ENCODE measurements around the gene ATP2A1. TPM values are rescaled to one million over a fixed set of nuclear protein-coding genes. Genes with fewer than 3 reads are reported as not detected.

The ATP2A1 gene
- not detected for polyA plus RNA-seq (ENCODE audit: low read depth in 6 of 6)

- ATAC-seq (ENCODE audit: low read depth in 2 of 2), result no peak
- H3K4me3 Mint-ChIP-seq, result peak within 1 kb of the TSS; percentile 75 to 94 (median 90)
- peaks cover 5 to 10% (median 9%) of the 10 kb centered on the region in 3 donors for H3K27me3 Mint-ChIP-seq
Observed at GRCh38 chr16:28878083-28878926, at the start of gene ATP2A1. Gene ATP2A1, plus strand, starts transcription at chr16:28878488. Its CDS starts 184 bp downstream, at chr16:28878672.

GRCh38 chr16:28829747-28830146 lies 48.5 kb upstream of the ATP2A1 start:
- Mint-ChIP-seq H3K27me3 (no peaks in the 10 kb centered on the region), H3K9me3 (no peaks in the 10 kb centered on the region), H3K36me3 (peaks cover 28 to 33% of the 10 kb centered on the region in 2 donors), H3K4me1 (peaks cover 20 to 37% (median 25%) of the 10 kb centered on the region in 3 donors), H3K4me3 (peak overlapping the region in 1 of 8 donors; percentile 18), H3K27ac (no peak overlapping the region)
- no peak for DNase-seq
- ATAC-seq (ENCODE audit: low read depth in 2 of 2), result no peak

More at GRCh38 chr16:28878083-28878926, at the start of gene ATP2A1:
- Mint-ChIP-seq H3K27ac (peak within 1 kb of the TSS in 3 of 6 donors; percentile 26 to 62 (median 53)), H3K4me1 (peaks cover 14 to 29% (median 25%) of the 10 kb centered on the region in 3 donors), H3K9me3 (no peaks in the 10 kb centered on the region), H3K36me3 (no peaks in the 10 kb centered on the region)
- DNase-seq, result no peak

- Mint-ChIP-seq H3K4me3 (no peak overlapping the region), H3K4me1 (peaks cover 12 to 29% (median 21%) of the 10 kb centered on the region in 3 donors), H3K9me3 (no peaks in the 10 kb centered on the region), H3K27ac (peak overlapping the region in 1 of 6 donors; percentile 55), H3K36me3 (peaks cover 28 to 40% of the 10 kb centered on the region in 2 donors), H3K27me3 (no peaks in the 10 kb centered on the region)
- no peak for DNase-seq
- no peak for ATAC-seq (ENCODE audit: low read depth in 2 of 2)
Observed at GRCh38 chr16:28830531-28830930, 47.8 kb upstream of the ATP2A1 start.

DNA sequence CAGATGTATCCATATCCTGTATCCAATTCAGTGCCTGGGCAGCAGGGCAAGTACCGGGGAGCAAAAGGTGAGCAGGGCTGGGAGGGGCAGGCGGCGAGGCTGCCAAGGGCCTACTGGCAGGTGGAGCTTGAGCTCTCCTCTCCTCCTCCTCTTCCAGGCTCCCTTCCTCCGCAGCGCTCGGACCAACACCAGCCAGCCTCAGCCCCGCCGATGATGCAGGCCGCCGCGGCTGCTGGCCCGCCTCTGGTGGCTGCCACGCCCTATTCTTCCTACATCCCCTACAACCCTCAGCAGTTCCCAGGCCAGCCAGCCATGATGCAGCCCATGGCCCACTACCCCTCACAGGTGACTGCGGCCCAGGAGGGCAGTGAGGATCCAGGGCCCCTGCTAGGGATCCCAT lies 43.9 kb upstream of the ATP2A1 start:
- ATAC-seq (ENCODE audit: low read depth in 2 of 2), result no peak
- H3K4me3 Mint-ChIP-seq, result no peak overlapping the region
- no peaks in the 10 kb centered on the region for H3K27me3 Mint-ChIP-seq
- H3K4me1 Mint-ChIP-seq, result peaks cover 0 to 18% (median 11%) of the 10 kb centered on the region in 3 donors
- H3K9me3 Mint-ChIP-seq, result no peaks in the 10 kb centered on the region
- no peak for DNase-seq
- peaks cover 22 to 42% of the 10 kb centered on the region in 2 donors for H3K36me3 Mint-ChIP-seq
- H3K27ac Mint-ChIP-seq, result no peak overlapping the region

- Mint-ChIP-seq H3K36me3 (peaks cover 22 to 42% of the 10 kb centered on the region in 2 donors), H3K4me1 (peaks cover 0 to 18% (median 8%) of the 10 kb centered on the region in 3 donors), H3K27me3 (no peaks in the 10 kb centered on the region), H3K27ac (peak overlapping the region in 3 of 6 donors; percentile 19 to 61 (median 41)), H3K4me3 (peak overlapping the region in 1 of 8 donors; percentile 29), H3K9me3 (no peaks in the 10 kb centered on the region)
- DNase-seq (no peak), ATAC-seq (ENCODE audit: low read depth in 2 of 2) (no peak)
Observed at GRCh38 chr16:28834873-28835863, 43.1 kb upstream of the ATP2A1 start.

DNA sequence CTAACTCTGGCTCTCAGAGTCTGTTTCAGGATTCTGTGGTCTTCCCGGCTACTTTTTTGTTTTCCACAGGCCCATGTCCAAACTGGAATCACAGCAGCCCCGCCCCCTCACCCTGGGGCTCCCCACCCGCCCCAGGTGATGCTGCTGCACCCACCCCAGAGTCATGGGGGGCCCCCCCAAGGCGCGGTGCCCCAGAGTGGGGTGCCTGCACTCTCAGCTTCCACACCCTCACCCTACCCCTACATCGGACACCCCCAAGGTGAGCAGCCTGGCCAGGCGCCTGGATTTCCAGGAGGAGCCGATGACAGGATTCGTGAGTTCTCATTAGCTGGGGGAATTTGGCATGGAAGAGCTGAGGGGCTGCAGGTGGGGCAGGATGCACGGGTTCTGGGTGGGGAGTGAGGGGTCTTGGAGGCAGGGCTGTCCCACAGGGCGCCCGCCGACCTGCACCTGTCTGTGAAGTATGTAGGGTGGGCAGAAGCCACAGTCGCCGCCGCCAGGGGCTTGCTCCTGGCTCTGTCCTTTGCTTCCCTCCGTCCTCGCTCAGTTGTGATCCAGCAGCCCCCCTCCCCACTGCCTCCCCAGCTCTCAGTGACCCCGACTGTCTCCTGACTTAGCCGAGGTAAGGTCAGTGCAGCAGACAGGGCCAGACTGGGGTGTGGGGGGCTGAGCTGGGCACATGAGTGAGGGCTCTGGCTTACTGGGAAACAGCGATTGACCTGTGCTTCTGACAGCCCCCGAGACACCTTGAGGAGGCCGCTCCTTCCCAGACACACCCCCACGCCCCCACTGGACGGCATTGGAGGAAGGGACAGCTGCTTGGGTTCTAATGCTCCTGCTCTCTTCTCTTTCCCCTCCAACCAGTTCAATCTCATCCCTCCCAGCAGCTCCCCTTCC lies 42.2 kb upstream of the ATP2A1 start:
- Mint-ChIP-seq H3K27me3 (no peaks in the 10 kb centered on the region), H3K9me3 (no peaks in the 10 kb centered on the region), H3K4me3 (no peak overlapping the region), H3K4me1 (peaks cover 0 to 18% (median 8%) of the 10 kb centered on the region in 3 donors), H3K36me3 (peaks cover 22 to 42% of the 10 kb centered on the region in 2 donors), H3K27ac (peak overlapping the region in 1 of 6 donors; percentile 47)
- DNase-seq (no peak), ATAC-seq (ENCODE audit: low read depth in 2 of 2) (no peak)

DNA sequence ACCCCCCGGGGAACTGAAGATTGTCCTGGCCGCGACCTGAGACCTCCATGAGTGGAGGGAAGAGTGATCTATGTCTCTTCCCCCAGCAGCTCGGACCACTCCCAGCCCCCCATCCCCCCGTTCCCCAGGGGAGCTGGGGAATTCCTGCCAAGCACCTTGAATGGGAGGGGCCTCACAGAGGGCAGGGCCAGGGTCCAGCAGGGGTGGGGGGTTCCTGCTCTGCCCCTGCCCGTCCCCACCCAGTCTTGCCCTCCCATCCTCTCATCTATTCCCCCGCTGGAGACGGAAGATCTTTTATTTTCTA lies 41.6 kb upstream of the ATP2A1 start:
- Mint-ChIP-seq H3K27ac (peak overlapping the region in 1 of 6 donors; percentile 47), H3K27me3 (no peaks in the 10 kb centered on the region), H3K9me3 (no peaks in the 10 kb centered on the region), H3K4me1 (peaks cover 0 to 18% (median 8%) of the 10 kb centered on the region in 3 donors), H3K36me3 (peaks cover 22 to 42% of the 10 kb centered on the region in 2 donors), H3K4me3 (no peak overlapping the region)
- no peak for DNase-seq
- ATAC-seq (ENCODE audit: low read depth in 2 of 2), result no peak

- Mint-ChIP-seq H3K4me3 (no peak overlapping the region), H3K27me3 (no peaks in the 10 kb centered on the region), H3K4me1 (peaks cover 0 to 13% (median 9%) of the 10 kb centered on the region in 3 donors), H3K9me3 (no peaks in the 10 kb centered on the region), H3K27ac (peak overlapping the region; percentile 65 to 92 (median 76)), H3K36me3 (peaks cover 14 to 35% of the 10 kb centered on the region in 2 donors)
- DNase-seq (no peak), ATAC-seq (ENCODE audit: low read depth in 2 of 2) (no peak)
Observed at GRCh38 chr16:28837672-28838557, 40.4 kb upstream of the ATP2A1 start.

GRCh38 chr16:28838558-28838918 lies 39.8 kb upstream of the ATP2A1 start:
- Mint-ChIP-seq H3K36me3 (peaks cover 11 to 32% of the 10 kb centered on the region in 2 donors), H3K4me1 (peaks cover 0 to 13% (median 8%) of the 10 kb centered on the region in 3 donors), H3K27me3 (no peaks in the 10 kb centered on the region), H3K27ac (peak overlapping the region; percentile 65 to 92 (median 76)), H3K4me3 (no peak overlapping the region), H3K9me3 (no peaks in the 10 kb centered on the region)
- DNase-seq (no peak), ATAC-seq (ENCODE audit: low read depth in 2 of 2) (no peak)

GRCh38 chr16:28839004-28839639 lies 39.2 kb upstream of the ATP2A1 start:
- ATAC-seq (ENCODE audit: low read depth in 2 of 2) (no peak), DNase-seq (no peak)
- Mint-ChIP-seq H3K4me3 (no peak overlapping the region), H3K27ac (peak overlapping the region in 1 of 6 donors; percentile 77), H3K4me1 (peaks cover 0 to 12% (median 8%) of the 10 kb centered on the region in 3 donors), H3K36me3 (peaks cover 8 to 29% of the 10 kb centered on the region in 2 donors), H3K27me3 (no peaks in the 10 kb centered on the region), H3K9me3 (no peaks in the 10 kb centered on the region)

- H3K4me1 Mint-ChIP-seq, result peaks cover 6 to 20% (median 15%) of the 10 kb centered on the region in 3 donors
- peak overlapping the region in 1 of 8 donors; percentile 0 for H3K4me3 Mint-ChIP-seq
- peak overlapping the region in 2 of 6 donors; percentile 28 to 42 for H3K27ac Mint-ChIP-seq
- DNase-seq (no peak), ATAC-seq (ENCODE audit: low read depth in 2 of 2) (no peak)
- H3K27me3 Mint-ChIP-seq, result no peaks in the 10 kb centered on the region
- no peaks in the 10 kb centered on the region for H3K9me3 Mint-ChIP-seq
- peaks cover 8 to 23% of the 10 kb centered on the region in 2 donors for H3K36me3 Mint-ChIP-seq
Observed at GRCh38 chr16:28839899-28840298, 38.4 kb upstream of the ATP2A1 start.
